A204.1 (cell line): ENCODE measurements around the gene CDKN1B.

Experiments used
- FAIRE-seq: peaks from 2 replicates; lab custom pipeline; 2012; peaks lifted over from hg19 to GRCh38; lab: Jason Lieb, UNC

The CDKN1B gene

DNA sequence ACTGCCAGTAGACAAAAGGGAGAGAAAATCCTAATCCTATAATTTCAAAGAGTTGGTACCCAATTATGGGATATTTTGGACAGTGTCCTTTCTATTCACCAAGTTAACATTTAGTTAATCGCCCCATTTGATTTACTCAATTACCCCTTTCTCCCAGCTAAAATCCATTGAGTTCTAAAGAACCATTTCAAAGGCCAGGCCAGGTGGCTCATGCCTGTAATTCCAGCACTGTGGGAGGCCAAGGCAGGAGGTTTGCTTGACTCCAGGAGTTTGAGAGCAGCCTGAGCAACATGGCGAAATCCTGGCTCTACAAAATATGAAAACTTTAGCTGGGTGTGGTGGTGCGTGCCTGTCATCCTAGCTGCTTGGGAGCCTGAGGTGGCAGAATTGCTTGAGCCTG is 15.7 kb upstream of the CDKN1B start:
- FAIRE-seq: no peak

DNA sequence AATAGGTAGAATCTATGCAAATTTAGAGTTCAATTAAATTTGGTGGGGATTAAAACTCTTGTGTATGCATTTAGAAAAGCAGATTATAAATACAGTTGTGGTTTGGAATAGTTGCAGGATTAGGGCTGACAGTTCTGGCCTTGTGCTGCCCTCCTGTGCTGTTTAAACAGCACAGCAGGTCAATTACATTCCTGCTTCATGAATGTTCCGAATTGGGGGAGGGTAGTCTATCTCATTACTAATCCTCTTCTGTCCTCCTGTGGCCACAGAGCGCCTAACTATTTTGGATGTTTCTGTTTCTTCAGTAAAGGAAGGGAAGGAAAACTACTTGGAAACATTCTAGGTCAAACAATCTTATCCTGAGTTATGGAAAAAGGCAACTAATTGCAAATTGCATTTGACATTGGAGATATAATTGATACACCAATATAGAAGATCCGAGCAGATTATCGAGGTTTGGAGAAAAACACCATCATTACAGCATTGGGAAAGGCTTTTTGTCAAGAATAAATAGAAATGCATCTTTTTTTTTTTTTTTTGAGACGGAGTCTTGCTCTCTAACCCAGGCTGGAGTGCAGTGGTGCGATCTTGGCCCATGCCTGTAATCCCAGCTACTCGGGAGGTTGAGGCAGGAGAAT is 12.5 kb upstream of the CDKN1B start:
- FAIRE-seq: peak; percentile 98

- no peak for FAIRE-seq
Observed at GRCh38 chr12:12705838-12706520, 11.2 kb upstream of the CDKN1B start.

- no peak for FAIRE-seq
Observed at GRCh38 chr12:12713932-12714275, 3.3 kb upstream of the CDKN1B start.

GRCh38 chr12:12714276-12715021 is 2.7 kb upstream of the CDKN1B start:
- no peak for FAIRE-seq

GRCh38 chr12:12715128-12715458 is 2.1 kb upstream of the CDKN1B start:
- no peak for FAIRE-seq

- FAIRE-seq: no peak
Observed at GRCh38 chr12:12715459-12716150, 1.6 kb upstream of the CDKN1B start.

DNA sequence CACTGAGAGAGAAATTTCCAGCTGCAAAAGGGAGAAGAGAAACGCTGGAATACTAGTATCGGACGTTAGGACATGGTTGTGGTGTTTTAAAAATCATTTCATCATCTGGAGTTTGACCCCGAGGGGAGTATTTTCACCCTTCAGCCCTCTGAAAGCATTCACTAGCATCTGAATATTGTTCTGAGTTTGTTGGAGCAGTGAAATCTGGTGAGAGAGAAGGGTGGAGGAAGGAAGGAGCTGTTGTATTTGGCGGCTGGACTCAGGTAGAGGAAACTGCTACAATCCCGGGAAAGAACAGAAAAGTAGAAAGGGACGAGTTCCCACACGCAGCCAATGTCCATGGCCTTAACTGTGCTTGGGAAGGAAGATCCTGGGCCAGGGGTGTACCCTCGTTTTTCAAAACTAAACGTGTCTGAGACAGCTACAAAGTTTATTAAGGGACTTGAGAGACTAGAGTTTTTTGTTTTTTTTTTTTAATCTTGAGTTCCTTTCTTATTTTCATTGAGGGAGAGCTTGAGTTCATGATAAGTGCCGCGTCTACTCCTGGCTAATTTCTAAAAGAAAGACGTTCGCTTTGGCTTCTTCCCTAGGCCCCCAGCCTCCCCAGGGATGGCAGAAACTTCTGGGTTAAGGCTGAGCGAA is 896 bp upstream of the CDKN1B start:
- FAIRE-seq: no peak

DNA sequence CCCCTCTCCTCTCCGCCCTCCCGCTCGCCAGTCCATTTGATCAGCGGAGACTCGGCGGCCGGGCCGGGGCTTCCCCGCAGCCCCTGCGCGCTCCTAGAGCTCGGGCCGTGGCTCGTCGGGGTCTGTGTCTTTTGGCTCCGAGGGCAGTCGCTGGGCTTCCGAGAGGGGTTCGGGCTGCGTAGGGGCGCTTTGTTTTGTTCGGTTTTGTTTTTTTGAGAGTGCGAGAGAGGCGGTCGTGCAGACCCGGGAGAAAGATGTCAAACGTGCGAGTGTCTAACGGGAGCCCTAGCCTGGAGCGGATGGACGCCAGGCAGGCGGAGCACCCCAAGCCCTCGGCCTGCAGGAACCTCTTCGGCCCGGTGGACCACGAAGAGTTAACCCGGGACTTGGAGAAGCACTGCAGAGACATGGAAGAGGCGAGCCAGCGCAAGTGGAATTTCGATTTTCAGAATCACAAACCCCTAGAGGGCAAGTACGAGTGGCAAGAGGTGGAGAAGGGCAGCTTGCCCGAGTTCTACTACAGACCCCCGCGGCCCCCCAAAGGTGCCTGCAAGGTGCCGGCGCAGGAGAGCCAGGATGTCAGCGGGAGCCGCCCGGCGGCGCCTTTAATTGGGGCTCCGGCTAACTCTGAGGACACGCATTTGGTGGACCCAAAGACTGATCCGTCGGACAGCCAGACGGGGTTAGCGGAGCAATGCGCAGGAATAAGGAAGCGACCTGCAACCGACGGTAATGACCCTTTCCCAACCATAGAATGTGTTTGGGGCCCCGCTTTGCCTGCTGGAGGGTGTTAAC is 615 bp downstream of the CDKN1B start:
- FAIRE-seq: no peak

GRCh38 chr12:12718381-12718759 is 1.2 kb downstream of the CDKN1B start:
- FAIRE-seq: no peak

GRCh38 chr12:12718853-12719252 is 1.7 kb downstream of the CDKN1B start:
- FAIRE-seq: no peak

GRCh38 chr12:12719496-12719895 is 2.3 kb downstream of the CDKN1B start:
- FAIRE-seq: no peak

DNA sequence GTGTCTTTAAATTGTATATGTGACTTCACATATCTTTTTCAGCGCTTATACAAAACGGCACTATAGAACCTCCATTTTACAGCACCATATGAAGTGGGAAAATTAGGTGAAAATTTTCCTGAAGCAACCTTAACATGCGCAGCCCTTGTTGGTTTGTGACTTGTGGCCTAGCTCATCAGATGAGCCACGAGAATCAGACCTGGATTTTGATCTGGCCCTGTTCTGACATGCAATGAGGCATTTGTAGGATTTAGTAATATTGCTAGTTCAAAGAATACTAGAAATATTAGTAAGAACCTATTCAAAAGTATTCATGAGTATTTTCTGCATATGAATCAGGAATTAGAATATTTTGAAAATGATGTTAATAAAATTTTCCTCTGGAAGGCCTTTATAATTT is 2.9 kb downstream of the CDKN1B start:
- FAIRE-seq: no peak

DNA sequence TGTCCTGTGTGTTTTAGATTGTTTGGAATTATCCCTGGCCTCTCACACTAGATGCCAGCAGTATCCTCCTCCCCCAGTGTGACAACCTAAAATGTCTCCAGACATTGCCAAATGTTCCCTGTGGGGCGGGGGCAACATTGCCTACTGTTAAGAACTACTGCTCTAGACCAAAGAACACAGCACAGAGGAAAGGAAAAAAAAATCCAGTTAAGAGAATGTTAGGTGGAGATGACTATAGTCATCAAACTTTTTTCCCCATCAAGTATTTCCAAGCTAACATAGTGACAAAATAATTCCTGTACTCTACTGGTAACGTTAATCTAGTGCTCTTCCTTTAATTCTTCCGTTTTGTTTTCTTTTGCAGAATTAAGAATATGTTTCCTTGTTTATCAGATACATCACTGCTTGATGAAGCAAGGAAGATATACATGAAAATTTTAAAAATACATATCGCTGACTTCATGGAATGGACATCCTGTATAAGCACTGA is 3.5 kb downstream of the CDKN1B start:
- FAIRE-seq: no peak

DNA sequence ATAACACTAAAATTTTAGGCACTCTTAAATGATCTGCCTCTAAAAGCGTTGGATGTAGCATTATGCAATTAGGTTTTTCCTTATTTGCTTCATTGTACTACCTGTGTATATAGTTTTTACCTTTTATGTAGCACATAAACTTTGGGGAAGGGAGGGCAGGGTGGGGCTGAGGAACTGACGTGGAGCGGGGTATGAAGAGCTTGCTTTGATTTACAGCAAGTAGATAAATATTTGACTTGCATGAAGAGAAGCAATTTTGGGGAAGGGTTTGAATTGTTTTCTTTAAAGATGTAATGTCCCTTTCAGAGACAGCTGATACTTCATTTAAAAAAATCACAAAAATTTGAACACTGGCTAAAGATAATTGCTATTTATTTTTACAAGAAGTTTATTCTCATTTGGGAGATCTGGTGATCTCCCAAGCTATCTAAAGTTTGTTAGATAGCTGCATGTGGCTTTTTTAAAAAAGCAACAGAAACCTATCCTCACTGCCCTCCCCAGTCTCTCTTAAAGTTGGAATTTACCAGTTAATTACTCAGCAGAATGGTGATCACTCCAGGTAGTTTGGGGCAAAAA is 4.1 kb downstream of the CDKN1B start:
- no peak for FAIRE-seq

DNA sequence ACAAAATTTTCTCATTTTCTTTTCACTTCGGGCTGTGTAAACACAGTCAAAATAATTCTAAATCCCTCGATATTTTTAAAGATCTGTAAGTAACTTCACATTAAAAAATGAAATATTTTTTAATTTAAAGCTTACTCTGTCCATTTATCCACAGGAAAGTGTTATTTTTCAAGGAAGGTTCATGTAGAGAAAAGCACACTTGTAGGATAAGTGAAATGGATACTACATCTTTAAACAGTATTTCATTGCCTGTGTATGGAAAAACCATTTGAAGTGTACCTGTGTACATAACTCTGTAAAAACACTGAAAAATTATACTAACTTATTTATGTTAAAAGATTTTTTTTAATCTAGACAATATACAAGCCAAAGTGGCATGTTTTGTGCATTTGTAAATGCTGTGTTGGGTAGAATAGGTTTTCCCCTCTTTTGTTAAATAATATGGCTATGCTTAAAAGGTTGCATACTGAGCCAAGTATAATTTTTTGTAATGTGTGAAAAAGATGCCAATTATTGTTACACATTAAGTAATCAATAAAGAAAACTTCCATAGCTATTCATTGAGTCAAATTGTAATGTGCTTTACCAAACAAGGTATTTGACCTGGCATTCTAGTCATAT is 4.8 kb downstream of the CDKN1B start:
- FAIRE-seq: peak; percentile 39

DNA sequence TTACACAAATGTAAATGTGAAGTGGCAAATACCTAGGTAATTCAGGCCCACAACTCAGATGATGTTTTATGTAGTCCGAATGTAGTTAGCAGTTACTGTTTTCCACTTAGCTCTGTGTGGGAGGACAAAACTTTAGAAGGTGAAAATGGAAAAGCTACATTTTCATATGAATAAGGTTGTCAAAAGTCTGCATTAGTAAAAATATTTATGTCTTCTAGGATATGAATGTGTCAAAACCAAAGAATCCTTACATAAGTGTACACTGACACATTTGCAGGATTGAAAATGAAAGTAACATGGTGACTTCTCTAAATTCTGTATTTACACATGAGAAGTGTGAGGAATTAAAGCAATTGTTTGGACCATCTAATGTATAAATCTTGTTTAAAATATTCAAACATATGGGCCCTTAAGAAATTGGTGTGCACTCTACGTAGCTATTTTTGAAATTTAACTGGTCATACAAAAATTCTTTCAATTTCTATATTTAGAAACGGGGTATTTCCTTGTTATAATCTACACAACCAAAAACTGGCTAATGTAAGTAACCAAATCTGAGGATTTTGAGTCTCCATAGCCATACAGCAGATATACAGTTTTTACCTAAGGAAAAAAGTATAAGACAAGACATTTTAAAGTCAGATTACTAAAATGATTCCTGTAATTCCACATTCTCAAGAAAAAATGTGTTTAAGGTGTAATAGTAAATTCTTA is 5.4 kb downstream of the CDKN1B start:
- FAIRE-seq: peak; percentile 62

DNA sequence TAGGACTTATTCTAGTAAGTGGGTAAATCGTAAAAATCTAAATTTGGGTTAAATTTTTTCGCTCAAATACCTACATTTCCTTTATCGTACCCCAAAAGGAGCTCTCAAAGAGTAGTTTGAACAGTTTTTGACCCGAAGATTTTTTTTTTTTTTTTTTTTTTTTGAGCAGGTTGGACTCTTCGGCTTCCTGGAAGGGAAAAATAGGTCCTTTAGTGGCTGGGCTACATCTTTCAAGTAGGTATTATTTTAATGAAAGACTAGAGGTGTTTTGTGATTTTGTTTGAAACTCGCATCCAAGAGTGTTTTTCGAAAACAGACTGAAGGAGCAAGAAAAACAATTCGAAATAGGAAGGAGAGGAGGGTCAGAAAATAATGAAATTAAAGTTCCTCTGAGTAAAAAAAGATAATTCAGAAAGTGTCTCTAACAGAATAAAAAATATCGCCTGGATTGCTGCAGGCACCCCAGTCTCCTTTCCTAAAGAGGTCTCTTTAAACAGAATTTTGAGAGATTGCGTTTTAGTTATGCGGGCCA is 6.0 kb downstream of the CDKN1B start:
- no peak for FAIRE-seq

- FAIRE-seq: no peak
Observed at GRCh38 chr12:12723681-12724420, 6.7 kb downstream of the CDKN1B start.
